Panc1 (cell line): ENCODE measurements around the gene SF3A1. TPM values are rescaled to one million over a fixed set of nuclear protein-coding genes. Genes with fewer than 3 reads are reported as not detected.

ENCODE experiments used
- ATAC-seq: fragments of 200-7000 bp; cut with Tn5 transposase; 2 replicates; pipeline ENCODE4 v1.9.1; 2020; ENCODE audit warnings: mild to moderate bottlenecking, moderate library complexity
- BruUV-seq: library from RNA; stranded (reverse); fragments of 400-500 nt; replicated peaks from 2 replicates; lab custom pipeline; 2021; lab: Mats Ljungman, UMichigan
- CTCF ChIA-PET: fragments of 300-600 bp; sonication (Branson Sonifier 250); formaldehyde crosslinking; loops from one replicate; lab custom pipeline; 2022; ENCODE audit warnings: antibody characterized with exemption; lab: Charles Lee
- POLR2A ChIA-PET: fragments of 300-600 bp; sonication (Branson Sonifier 250); formaldehyde crosslinking; loops from one replicate; lab custom pipeline; 2022; ENCODE audit warnings: antibody characterized with exemption; lab: Charles Lee
- DNase-seq: peaks from one replicate; pipeline ENCODE4 v3.0.0-alpha.2; 2010; ENCODE audit warnings: low read depth, low spot score
- H3K27ac ChIP-seq: 2 replicates; pipeline ENCODE4 v1.5.1; 2011; ENCODE audit warnings: mild to moderate bottlenecking, low read length, inconsistent platforms
- H3K27me3 ChIP-seq: fragments of 200-500 bp; sonication (Bioruptor generic); 2 replicates; pipeline ENCODE4 v1.6.0; 2014; ENCODE audit warnings: low read length, inconsistent platforms; ENCODE audit not compliant: control insufficient read depth, insufficient read depth
- H3K36me3 ChIP-seq: fragments of 200-500 bp; sonication (Bioruptor generic); 2 replicates; pipeline ENCODE4 v1.5.1; 2014; ENCODE audit warnings: inconsistent platforms, mild to moderate bottlenecking, low read length, moderate library complexity; ENCODE audit not compliant: control insufficient read depth, insufficient read depth
- H3K4me1 ChIP-seq: 2 replicates; pipeline ENCODE4 v1.5.1; 2011; ENCODE audit warnings: inconsistent platforms, mild to moderate bottlenecking, low read length, moderate library complexity; ENCODE audit not compliant: control insufficient read depth, insufficient read depth
- H3K4me3 ChIP-seq, 2 experiments: 2 replicates each; pipeline ENCODE4 v1.5.1; 2011 to 2012; ENCODE audit warnings: low read depth in 2 of 2, low read length in 2 of 2, mild to moderate bottlenecking in 2 of 2, inconsistent platforms in 1 of 2, moderate library complexity in 1 of 2
- H3K9me3 ChIP-seq: fragments of 200-500 bp; sonication (Bioruptor generic); 2 replicates; pipeline ENCODE4 v1.5.1; 2014; ENCODE audit warnings: low read depth, mild to moderate bottlenecking, inconsistent platforms, low read length, moderate library complexity; ENCODE audit not compliant: control insufficient read depth, insufficient read depth
- CTCF ChIP-seq: fragments of 450-650 bp; IDR thresholded peaks from 2 replicates; pipeline ENCODE4 v1.5.1; 2017; ENCODE audit warnings: mild to moderate bottlenecking
- POLR2AphosphoS5 ChIP-seq: IDR thresholded peaks from 2 replicates; pipeline ENCODE4 v1.6.1; 2012; ENCODE audit warnings: mild to moderate bottlenecking, low read depth, low read length, moderate library complexity
- REST ChIP-seq, 2 experiments: IDR thresholded peaks; 2 replicates each; pipeline ENCODE4 v1.6.1; 2011 to 2012; ENCODE audit warnings: low read depth in 2 of 2, control low read depth in 1 of 2, low read length in 1 of 2, mild to moderate bottlenecking in 1 of 2, moderate library complexity in 1 of 2; ENCODE audit not compliant: insufficient read depth in 1 of 2
- SIN3A ChIP-seq: IDR thresholded peaks from 2 replicates; pipeline ENCODE4 v1.6.1; 2012; ENCODE audit warnings: low read depth, mild to moderate bottlenecking, low read length, moderate library complexity, borderline replicate concordance; ENCODE audit not compliant: insufficient read depth
- TCF7L2 ChIP-seq: IDR thresholded peaks from 2 replicates; pipeline ENCODE4 v1.6.1; 2011; ENCODE audit warnings: mild to moderate bottlenecking, low read depth, low read length, inconsistent platforms
- in situ Hi-C: cut with HindIII; loops from 2 replicates; pipeline ENCODE4 v1.10.0; 2016; ENCODE audit warnings: low sequenced_read_pairs, low pct_unique_long_range_greater_than_20kb
- intact Hi-C: fragments of 100-400 bp; cut with micrococcal nuclease; formaldehyde crosslinking; loops from one replicate; pipeline ENCODE4 v1.10.0; 2022; ENCODE audit not compliant: unreplicated experiment
- total RNA-seq: library from RNA; stranded (reverse); gene quantifications from one replicate; pipeline ENCODE4 v1.2.1, GENCODE V29; 2021; ENCODE audit not compliant: unreplicated experiment

Gene SF3A1
- total RNA-seq, 1 experiment from 2014 or later: 176 TPM

GRCh38 chr22:30325065-30325720 is 31.5 kb downstream of the SF3A1 start:
- peak overlapping the region; percentile 61; the same call in 1 of the 2 replicates for H3K27ac ChIP-seq

More at GRCh38 chr22:30325065-30325720, 31.5 kb downstream of the SF3A1 start:
- BruUV-seq: no TSS peak
- peak overlapping the region; percentile 60 to 61 for H3K4me3 ChIP-seq
- POLR2A ChIA-PET: interaction anchor here (0.6 kb wide), 1 partner anchor 408 kb away, joined by 3 read pairs; no protein-coding TSS in a partner anchor
- peaks cover 16% of the 10 kb centered on the region for H3K4me1 ChIP-seq
- intact Hi-C loops: no loop called here
- ATAC-seq (0 out of 2 replicates have a peak, but pooled peaks have one; percentile 27), DNase-seq (no peak)
- H3K9me3 ChIP-seq: no peaks in the 10 kb centered on the region
- no peaks in the 10 kb centered on the region for H3K27me3 ChIP-seq
- H3K36me3 ChIP-seq: no peaks in the 10 kb centered on the region; the same call in 1 of the 2 replicates
- in situ Hi-C loops: no loop called here
- TF ChIP-seq SIN3A: no peak
- TF ChIP-seq CTCF: no peak
- TF ChIP-seq POLR2AphosphoS5: no peak
- no peak for TF ChIP-seq REST (IDR thresholded peaks at IDR 0.05; ENCODE audit: insufficient read depth in 1 of 2, low read depth in 2 of 2, low read length in 1 of 2)
- TF ChIP-seq TCF7L2: no peak
- CTCF ChIA-PET: interaction anchor here (1.4 kb wide), 1 partner anchor 37 kb away, joined by 5 read pairs; no protein-coding TSS in a partner anchor
